Measurements from ENCODE around the gene PLCXD3. TPM values are rescaled to one million over a fixed set of nuclear protein-coding genes. Genes with fewer than 3 reads are reported as not detected.

The PLCXD3 gene
- total and polyA plus RNA-seq, 2 donors: 0.05 to 0.37 TPM

DNA sequence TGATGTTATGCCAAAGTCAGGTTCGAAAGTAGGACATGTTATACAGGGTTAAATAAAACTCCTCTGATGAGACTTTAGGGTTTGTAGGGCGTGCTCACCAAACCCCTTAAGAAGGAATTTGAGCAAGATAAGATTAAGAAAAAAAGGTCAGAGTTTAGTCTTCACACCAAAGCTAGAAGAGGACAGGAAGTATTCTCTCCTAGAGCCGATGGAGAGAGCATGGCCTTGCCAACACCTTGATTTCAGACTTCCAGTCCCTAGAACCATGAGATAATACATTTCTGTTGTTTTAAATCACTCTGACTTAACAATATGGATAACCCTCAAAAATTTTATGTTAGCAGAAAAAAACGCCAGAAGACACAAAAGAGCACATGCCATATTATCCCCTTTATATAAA lies 16.3 kb upstream of the PLCXD3 start:
- Histone ChIP-seq H3K36me3 (ENCODE audit: control insufficient read depth in 2 of 2, insufficient read depth in 2 of 2, low read length in 1 of 2) (no peaks in the 10 kb centered on the region), H3K27me3 (ENCODE audit: control insufficient read depth in 2 of 2, insufficient read depth in 1 of 2, low read length in 1 of 2) (no peaks in the 10 kb centered on the region), H3K9me3 (ENCODE audit: control insufficient read depth in 2 of 2, insufficient read depth in 1 of 2, low read length in 1 of 2) (no peaks in the 10 kb centered on the region), H3K4me3 (ENCODE audit: low read length in 2 of 2) (no peak overlapping the region), H3K27ac (ENCODE audit: low read depth in 1 of 2, low read length in 1 of 2) (no peak overlapping the region), H3K4me1 (ENCODE audit: control insufficient read depth in 2 of 2, insufficient read depth in 2 of 2, low read length in 2 of 2) (no peaks in the 10 kb centered on the region)
- no peak for DNase-seq (ENCODE audit: low read depth in 6 of 9, low spot score in 9 of 9)
- 78% methylated on average over 4 of the region's 4 CpGs for WGBS

DNA sequence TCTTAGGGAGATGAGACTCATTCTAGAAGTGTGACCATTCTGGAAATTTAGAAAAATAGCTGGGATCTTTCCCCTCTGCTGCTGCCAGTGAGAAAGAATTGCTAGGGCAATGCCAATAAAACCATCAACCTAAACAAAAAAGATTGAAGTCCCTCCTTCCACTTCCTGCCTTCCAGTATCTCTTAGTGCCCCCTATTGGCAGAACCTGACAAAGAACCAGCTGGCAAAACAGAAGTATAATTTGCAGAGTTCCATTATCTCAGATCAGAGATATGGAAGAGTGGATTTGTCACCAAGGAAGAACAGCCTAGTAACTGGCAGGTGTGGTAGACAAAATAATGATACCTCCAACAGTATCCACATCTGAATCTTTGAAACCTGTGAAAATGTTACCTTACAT lies 13.8 kb upstream of the PLCXD3 start:
- H3K9me3 ChIP-seq (ENCODE audit: control insufficient read depth in 2 of 2, insufficient read depth in 1 of 2, low read length in 1 of 2): no peaks in the 10 kb centered on the region
- H3K4me3 ChIP-seq (ENCODE audit: low read length in 2 of 2): no peak overlapping the region
- H3K36me3 ChIP-seq (ENCODE audit: control insufficient read depth in 2 of 2, insufficient read depth in 2 of 2, low read length in 1 of 2): no peaks in the 10 kb centered on the region
- no peaks in the 10 kb centered on the region for H3K27me3 ChIP-seq (ENCODE audit: control insufficient read depth in 2 of 2, insufficient read depth in 1 of 2, low read length in 1 of 2)
- H3K4me1 ChIP-seq (ENCODE audit: control insufficient read depth in 2 of 2, insufficient read depth in 2 of 2, low read length in 2 of 2): no peaks in the 10 kb centered on the region
- DNase-seq (ENCODE audit: low read depth in 6 of 9, low spot score in 9 of 9): no peak
- no peak overlapping the region for H3K27ac ChIP-seq (ENCODE audit: low read depth in 1 of 2, low read length in 1 of 2)

- no peaks in the 10 kb centered on the region for H3K4me1 ChIP-seq (ENCODE audit: control insufficient read depth in 2 of 2, insufficient read depth in 2 of 2, low read length in 2 of 2)
- no peak overlapping the region for H3K4me3 ChIP-seq (ENCODE audit: low read length in 2 of 2)
- no peak for DNase-seq (ENCODE audit: low read depth in 6 of 9, low spot score in 9 of 9)
- H3K9me3 ChIP-seq (ENCODE audit: control insufficient read depth in 2 of 2, insufficient read depth in 1 of 2, low read length in 1 of 2): no peaks in the 10 kb centered on the region
- H3K36me3 ChIP-seq (ENCODE audit: control insufficient read depth in 2 of 2, insufficient read depth in 2 of 2, low read length in 1 of 2): no peaks in the 10 kb centered on the region
- WGBS: 83% methylated on average over 2 of the region's 2 CpGs
- H3K27ac ChIP-seq (ENCODE audit: low read depth in 1 of 2, low read length in 1 of 2): no peak overlapping the region
- no peaks in the 10 kb centered on the region for H3K27me3 ChIP-seq (ENCODE audit: control insufficient read depth in 2 of 2, insufficient read depth in 1 of 2, low read length in 1 of 2)
These were observed 11.9 kb upstream of the PLCXD3 start for GRCh38 chr5:41522193-41522786.

GRCh38 chr5:41519801-41520200 lies 9.4 kb upstream of the PLCXD3 start:
- no peak for DNase-seq (ENCODE audit: low read depth in 6 of 9, low spot score in 9 of 9)
- 81% methylated on average over 6 of the region's 6 CpGs for WGBS

GRCh38 chr5:41517909-41518308 lies 7.5 kb upstream of the PLCXD3 start:
- Histone ChIP-seq H3K9me3 (ENCODE audit: control insufficient read depth in 2 of 2, insufficient read depth in 1 of 2, low read length in 1 of 2) (no peaks in the 10 kb centered on the region), H3K27me3 (ENCODE audit: control insufficient read depth in 2 of 2, insufficient read depth in 1 of 2, low read length in 1 of 2) (no peaks in the 10 kb centered on the region), H3K4me1 (ENCODE audit: control insufficient read depth in 2 of 2, insufficient read depth in 2 of 2, low read length in 2 of 2) (no peaks in the 10 kb centered on the region), H3K36me3 (ENCODE audit: control insufficient read depth in 2 of 2, insufficient read depth in 2 of 2, low read length in 1 of 2) (no peaks in the 10 kb centered on the region), H3K27ac (ENCODE audit: low read depth in 1 of 2, low read length in 1 of 2) (no peak overlapping the region), H3K4me3 (ENCODE audit: low read length in 2 of 2) (no peak overlapping the region)
- DNase-seq (ENCODE audit: low read depth in 6 of 9, low spot score in 9 of 9): no peak

More at GRCh38 chr5:41519801-41520200, 9.4 kb upstream of the PLCXD3 start:
- H3K36me3 ChIP-seq (ENCODE audit: control insufficient read depth in 2 of 2, insufficient read depth in 2 of 2, low read length in 1 of 2): no peaks in the 10 kb centered on the region
- H3K4me1 ChIP-seq (ENCODE audit: control insufficient read depth in 2 of 2, insufficient read depth in 2 of 2, low read length in 2 of 2): no peaks in the 10 kb centered on the region
- no peaks in the 10 kb centered on the region for H3K9me3 ChIP-seq (ENCODE audit: control insufficient read depth in 2 of 2, insufficient read depth in 1 of 2, low read length in 1 of 2)
- no peak overlapping the region for H3K4me3 ChIP-seq (ENCODE audit: low read length in 2 of 2)
- no peaks in the 10 kb centered on the region for H3K27me3 ChIP-seq (ENCODE audit: control insufficient read depth in 2 of 2, insufficient read depth in 1 of 2, low read length in 1 of 2)
- H3K27ac ChIP-seq (ENCODE audit: low read depth in 1 of 2, low read length in 1 of 2): no peak overlapping the region

GRCh38 chr5:41511241-41511640 lies 840 bp upstream of the PLCXD3 start:
- Histone ChIP-seq H3K4me3 (ENCODE audit: low read length in 2 of 2) (no peak overlapping the region), H3K27ac (ENCODE audit: low read depth in 1 of 2, low read length in 1 of 2) (no peak overlapping the region), H3K27me3 (ENCODE audit: control insufficient read depth in 2 of 2, insufficient read depth in 1 of 2, low read length in 1 of 2) (peaks cover 0 to 22% of the 10 kb centered on the region in 2 donors), H3K9me3 (ENCODE audit: control insufficient read depth in 2 of 2, insufficient read depth in 1 of 2, low read length in 1 of 2) (no peaks in the 10 kb centered on the region), H3K4me1 (ENCODE audit: control insufficient read depth in 2 of 2, insufficient read depth in 2 of 2, low read length in 2 of 2) (no peaks in the 10 kb centered on the region), H3K36me3 (ENCODE audit: control insufficient read depth in 2 of 2, insufficient read depth in 2 of 2, low read length in 1 of 2) (no peaks in the 10 kb centered on the region)
- WGBS: 81% methylated on average over 1 of the region's 1 CpG
- DNase-seq (ENCODE audit: low read depth in 6 of 9, low spot score in 9 of 9): no peak

GRCh38 chr5:41509399-41510175 lies 814 bp downstream of the PLCXD3 start:
- 29% methylated on average over 35 of the region's 35 CpGs for WGBS

GRCh38 chr5:41508696-41509398 lies 1.6 kb downstream of the PLCXD3 start:
- no peaks in the 10 kb centered on the region for H3K36me3 ChIP-seq (ENCODE audit: control insufficient read depth in 2 of 2, insufficient read depth in 2 of 2, low read length in 1 of 2)
- H3K27ac ChIP-seq (ENCODE audit: low read depth in 1 of 2, low read length in 1 of 2): no peak overlapping the region
- WGBS: 49% methylated on average over 5 of the region's 5 CpGs
- H3K4me3 ChIP-seq (ENCODE audit: low read length in 2 of 2): no peak overlapping the region
- no peak for DNase-seq (ENCODE audit: low read depth in 6 of 9, low spot score in 9 of 9)
- no peaks in the 10 kb centered on the region for H3K9me3 ChIP-seq (ENCODE audit: control insufficient read depth in 2 of 2, insufficient read depth in 1 of 2, low read length in 1 of 2)
- H3K4me1 ChIP-seq (ENCODE audit: control insufficient read depth in 2 of 2, insufficient read depth in 2 of 2, low read length in 2 of 2): no peaks in the 10 kb centered on the region
- peaks cover 0 to 22% of the 10 kb centered on the region in 2 donors for H3K27me3 ChIP-seq (ENCODE audit: control insufficient read depth in 2 of 2, insufficient read depth in 1 of 2, low read length in 1 of 2)

More at GRCh38 chr5:41509399-41510175, 814 bp downstream of the PLCXD3 start:
- Histone ChIP-seq H3K4me1 (ENCODE audit: control insufficient read depth in 2 of 2, insufficient read depth in 2 of 2, low read length in 2 of 2) (no peaks in the 10 kb centered on the region), H3K36me3 (ENCODE audit: control insufficient read depth in 2 of 2, insufficient read depth in 2 of 2, low read length in 1 of 2) (no peaks in the 10 kb centered on the region), H3K27ac (ENCODE audit: low read depth in 1 of 2, low read length in 1 of 2) (no peak overlapping the region), H3K4me3 (ENCODE audit: low read length in 2 of 2) (no peak overlapping the region), H3K9me3 (ENCODE audit: control insufficient read depth in 2 of 2, insufficient read depth in 1 of 2, low read length in 1 of 2) (no peaks in the 10 kb centered on the region), H3K27me3 (ENCODE audit: control insufficient read depth in 2 of 2, insufficient read depth in 1 of 2, low read length in 1 of 2) (peaks cover 0 to 22% of the 10 kb centered on the region in 2 donors)
- no peak for DNase-seq (ENCODE audit: low read depth in 6 of 9, low spot score in 9 of 9)

- no peak for DNase-seq (ENCODE audit: low read depth in 6 of 9, low spot score in 9 of 9)
- Histone ChIP-seq H3K36me3 (ENCODE audit: control insufficient read depth in 2 of 2, insufficient read depth in 2 of 2, low read length in 1 of 2) (no peaks in the 10 kb centered on the region), H3K27ac (ENCODE audit: low read depth in 1 of 2, low read length in 1 of 2) (no peak overlapping the region), H3K27me3 (ENCODE audit: control insufficient read depth in 2 of 2, insufficient read depth in 1 of 2, low read length in 1 of 2) (peaks cover 0 to 22% of the 10 kb centered on the region in 2 donors), H3K4me1 (ENCODE audit: control insufficient read depth in 2 of 2, insufficient read depth in 2 of 2, low read length in 2 of 2) (no peaks in the 10 kb centered on the region), H3K4me3 (ENCODE audit: low read length in 2 of 2) (no peak overlapping the region), H3K9me3 (ENCODE audit: control insufficient read depth in 2 of 2, insufficient read depth in 1 of 2, low read length in 1 of 2) (no peaks in the 10 kb centered on the region)
These were observed 2.2 kb downstream of the PLCXD3 start for GRCh38 chr5:41508186-41508585.

All from thymus (tissue), 11 donors.